ENCODE data around the gene CEP97. TPM values are rescaled to one million over a fixed set of nuclear protein-coding genes. Genes with fewer than 3 reads are reported as not detected.

The CEP97 gene
- total RNA-seq, 1 donor from 2014 or later: 7.2 TPM

GRCh38 chr3:101812895-101813294, 88.5 kb downstream of the CEP97 start:
- H3K4me3 Mint-ChIP-seq (ENCODE audit: unreplicated experiment): no peak overlapping the region
- TF ChIP-seq CTCF (IDR thresholded peaks at IDR 0.05; ENCODE audit: unreplicated experiment): no peak
- H3K9me3 Mint-ChIP-seq (ENCODE audit: unreplicated experiment): no peaks in the 10 kb centered on the region
- peaks cover 7% of the 10 kb centered on the region for H3K36me3 Mint-ChIP-seq (ENCODE audit: low read depth, unreplicated experiment)
- H3K27ac Mint-ChIP-seq (ENCODE audit: unreplicated experiment): no peak overlapping the region
- H3K27me3 Mint-ChIP-seq (ENCODE audit: unreplicated experiment): peaks cover 2% of the 10 kb centered on the region
- peaks cover 8% of the 10 kb centered on the region for H3K4me1 Mint-ChIP-seq (ENCODE audit: unreplicated experiment)
- DNase-seq (ENCODE audit: low spot score): no peak

DNA sequence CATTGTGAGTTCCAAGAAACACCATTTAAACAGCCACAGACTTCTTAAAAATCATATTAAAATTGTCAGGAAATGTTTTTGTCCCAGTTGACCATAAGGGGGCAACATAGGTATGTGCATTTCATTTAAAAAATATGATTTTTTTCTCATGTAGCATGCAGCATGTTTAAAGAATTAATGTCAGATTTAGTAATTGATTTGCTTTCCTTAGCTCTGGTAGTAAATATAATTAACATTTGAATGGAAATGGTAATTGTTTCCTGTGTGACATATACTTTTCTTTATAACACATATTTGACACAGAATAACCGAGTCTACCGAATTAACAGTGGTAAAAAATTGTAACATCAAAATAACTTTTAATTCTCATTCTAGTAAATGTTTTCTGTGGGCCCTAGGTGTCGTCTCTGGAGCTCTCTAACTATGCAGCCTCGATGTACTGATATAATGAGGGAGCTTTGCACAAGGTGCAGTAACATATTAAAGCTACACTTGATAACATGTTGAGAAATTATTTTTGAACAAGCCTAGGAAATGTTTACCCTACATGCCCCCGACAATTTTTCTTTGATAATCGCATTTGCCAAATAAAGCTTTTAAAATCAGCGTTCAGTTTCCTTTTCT, 89.5 kb downstream of the CEP97 start:
- DNase-seq (ENCODE audit: low spot score): no peak
- H3K27me3 Mint-ChIP-seq (ENCODE audit: unreplicated experiment): peaks cover 2% of the 10 kb centered on the region
- no peak overlapping the region for H3K4me3 Mint-ChIP-seq (ENCODE audit: unreplicated experiment)
- H3K4me1 Mint-ChIP-seq (ENCODE audit: unreplicated experiment): peaks cover 8% of the 10 kb centered on the region
- TF ChIP-seq CTCF (IDR thresholded peaks at IDR 0.05; ENCODE audit: unreplicated experiment): peak; percentile 48
- no peak overlapping the region for H3K27ac Mint-ChIP-seq (ENCODE audit: unreplicated experiment)
- H3K9me3 Mint-ChIP-seq (ENCODE audit: unreplicated experiment): no peaks in the 10 kb centered on the region
- peaks cover 7% of the 10 kb centered on the region for H3K36me3 Mint-ChIP-seq (ENCODE audit: low read depth, unreplicated experiment)

GRCh38 chr3:101814835-101815234, 90.4 kb downstream of the CEP97 start:
- H3K9me3 Mint-ChIP-seq (ENCODE audit: unreplicated experiment): no peaks in the 10 kb centered on the region
- H3K4me3 Mint-ChIP-seq (ENCODE audit: unreplicated experiment): no peak overlapping the region
- H3K27ac Mint-ChIP-seq (ENCODE audit: unreplicated experiment): no peak overlapping the region
- no peak for DNase-seq (ENCODE audit: low spot score)
- peaks cover 7% of the 10 kb centered on the region for H3K36me3 Mint-ChIP-seq (ENCODE audit: low read depth, unreplicated experiment)
- peaks cover 2% of the 10 kb centered on the region for H3K27me3 Mint-ChIP-seq (ENCODE audit: unreplicated experiment)
- TF ChIP-seq CTCF (IDR thresholded peaks at IDR 0.05; ENCODE audit: unreplicated experiment): no peak
- H3K4me1 Mint-ChIP-seq (ENCODE audit: unreplicated experiment): peaks cover 3% of the 10 kb centered on the region

DNA sequence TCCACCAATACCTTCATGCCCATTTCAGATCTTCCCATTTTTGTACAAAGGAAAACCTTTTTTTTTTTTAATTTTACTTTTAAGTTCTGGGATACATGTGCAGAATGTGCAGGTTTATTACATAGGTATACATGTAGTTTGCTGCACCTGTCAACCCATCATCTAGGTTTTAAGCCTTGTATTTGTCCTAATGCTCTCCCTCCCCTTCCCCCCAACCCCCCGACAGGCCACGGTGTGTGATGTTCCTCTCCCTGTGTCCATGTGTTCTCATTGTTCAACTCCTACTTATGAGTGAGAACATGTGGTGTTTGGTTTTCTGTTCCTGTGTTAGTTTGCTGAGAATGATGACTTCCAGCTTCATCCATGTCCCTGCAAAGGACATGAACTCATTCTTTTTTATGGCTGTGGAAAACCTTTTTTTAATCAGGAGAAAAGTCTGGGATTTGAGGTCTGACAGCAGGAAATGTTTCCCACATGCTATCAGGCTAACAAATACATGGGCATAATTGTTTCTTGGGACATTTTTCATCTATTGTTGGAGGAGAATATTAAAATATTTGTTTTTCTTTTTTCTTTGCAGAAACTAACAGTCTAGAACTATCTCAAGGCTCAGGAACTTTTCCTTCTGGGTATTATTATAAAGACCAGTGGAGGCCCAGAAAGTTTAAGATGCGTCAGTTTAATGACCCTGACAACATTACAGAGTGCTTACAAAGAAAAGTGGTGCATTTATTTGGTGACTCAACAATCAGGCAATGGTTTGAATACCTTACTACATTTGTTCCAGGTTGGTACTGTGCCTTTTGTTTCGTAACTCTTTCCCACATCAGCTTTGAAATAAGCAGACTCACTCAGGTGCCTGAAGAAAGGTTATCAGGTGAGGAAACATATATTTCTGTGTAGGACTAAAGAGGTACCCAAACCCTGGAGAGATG, 92.1 kb downstream of the CEP97 start:
- no peak overlapping the region for H3K4me3 Mint-ChIP-seq (ENCODE audit: unreplicated experiment)
- no peaks in the 10 kb centered on the region for H3K4me1 Mint-ChIP-seq (ENCODE audit: unreplicated experiment)
- DNase-seq (ENCODE audit: low spot score): no peak
- H3K27ac Mint-ChIP-seq (ENCODE audit: unreplicated experiment): no peak overlapping the region
- H3K27me3 Mint-ChIP-seq (ENCODE audit: unreplicated experiment): peaks cover 2% of the 10 kb centered on the region
- no peaks in the 10 kb centered on the region for H3K9me3 Mint-ChIP-seq (ENCODE audit: unreplicated experiment)
- peaks cover 7% of the 10 kb centered on the region for H3K36me3 Mint-ChIP-seq (ENCODE audit: low read depth, unreplicated experiment)
- no peak for TF ChIP-seq CTCF (IDR thresholded peaks at IDR 0.05; ENCODE audit: unreplicated experiment)

- Mint-ChIP-seq H3K9me3 (ENCODE audit: unreplicated experiment) (no peaks in the 10 kb centered on the region), H3K4me3 (ENCODE audit: unreplicated experiment) (no peak overlapping the region), H3K27ac (ENCODE audit: unreplicated experiment) (no peak overlapping the region), H3K36me3 (ENCODE audit: low read depth, unreplicated experiment) (peaks cover 7% of the 10 kb centered on the region), H3K4me1 (ENCODE audit: unreplicated experiment) (no peaks in the 10 kb centered on the region), H3K27me3 (ENCODE audit: unreplicated experiment) (peaks cover 2% of the 10 kb centered on the region)
- DNase-seq (ENCODE audit: low spot score): no peak
- no peak for TF ChIP-seq CTCF (IDR thresholded peaks at IDR 0.05; ENCODE audit: unreplicated experiment)
Observed at GRCh38 chr3:101817992-101818391, 93.6 kb downstream of the CEP97 start.

Measured in endothelial cell (in vitro differentiated cells).